ENCODE data around the gene HHLA2.

HHLA2 gene

GRCh38 chr3:108408883-108409799 lies 112.8 kb downstream of the HHLA2 start:
- Histone ChIP-seq H3K27ac (ENCODE audit: low read length) (no peak overlapping the region), H3K27me3 (replicated peaks; ENCODE audit: insufficient read depth, low read length) (no peaks in the 10 kb centered on the region), H3F3A (ENCODE audit: insufficient read depth, low read length) (no peaks in the 10 kb centered on the region), H3K9ac (ENCODE audit: low read length) (no peak overlapping the region), H3K79me2 (ENCODE audit: low read length) (no peaks in the 10 kb centered on the region), H3K4me2 (ENCODE audit: low read depth, low read length) (no peak overlapping the region), H3K36me3 (replicated peaks; ENCODE audit: insufficient read depth, low read length) (no peaks in the 10 kb centered on the region), H4K20me1 (ENCODE audit: insufficient read depth, low read length) (no peaks in the 10 kb centered on the region), H2AFZ (ENCODE audit: low read length) (no peak overlapping the region), H3K4me3 (ENCODE audit: low read length) (no peak overlapping the region), H3K9me2 (replicated peaks; ENCODE audit: insufficient read depth, low read length) (no peaks in the 10 kb centered on the region), H3K9me3 (replicated peaks; ENCODE audit: insufficient read depth, low read length) (no peaks in the 10 kb centered on the region), H3K4me1 (ENCODE audit: low read length) (peaks cover 11% of the 10 kb centered on the region)
- DNase-seq: no peak
- TF ChIP-seq EZH2 (optimal IDR thresholded peaks at IDR 0.05; ENCODE audit: low read depth, low read length): no peak
- no peak for TF ChIP-seq CTCF (IDR thresholded peaks at IDR 0.05; ENCODE audit: low read length)
- TF ChIP-seq EZH2phosphoT487 (IDR thresholded peaks at IDR 0.05; ENCODE audit: low read length): no peak

GRCh38 chr3:108409800-108410178 lies 113.4 kb downstream of the HHLA2 start:
- H3K27ac ChIP-seq (ENCODE audit: low read length): no peak overlapping the region
- H3K27me3 ChIP-seq (replicated peaks; ENCODE audit: insufficient read depth, low read length): no peaks in the 10 kb centered on the region
- no peak for DNase-seq
- H3K9me3 ChIP-seq (replicated peaks; ENCODE audit: insufficient read depth, low read length): no peaks in the 10 kb centered on the region
- no peaks in the 10 kb centered on the region for H4K20me1 ChIP-seq (ENCODE audit: insufficient read depth, low read length)
- no peak overlapping the region for H3K9ac ChIP-seq (ENCODE audit: low read length)
- H3K4me2 ChIP-seq (ENCODE audit: low read depth, low read length): no peak overlapping the region
- H2AFZ ChIP-seq (ENCODE audit: low read length): no peak overlapping the region
- H3K4me3 ChIP-seq (ENCODE audit: low read length): no peak overlapping the region
- peaks cover 11% of the 10 kb centered on the region for H3K4me1 ChIP-seq (ENCODE audit: low read length)
- H3F3A ChIP-seq (ENCODE audit: insufficient read depth, low read length): no peaks in the 10 kb centered on the region
- no peak for TF ChIP-seq CTCF (IDR thresholded peaks at IDR 0.05; ENCODE audit: low read length)
- no peak for TF ChIP-seq EZH2phosphoT487 (IDR thresholded peaks at IDR 0.05; ENCODE audit: low read length)
- TF ChIP-seq EZH2 (optimal IDR thresholded peaks at IDR 0.05; ENCODE audit: low read depth, low read length): no peak
- H3K36me3 ChIP-seq (replicated peaks; ENCODE audit: insufficient read depth, low read length): no peaks in the 10 kb centered on the region
- no peaks in the 10 kb centered on the region for H3K9me2 ChIP-seq (replicated peaks; ENCODE audit: insufficient read depth, low read length)
- H3K79me2 ChIP-seq (ENCODE audit: low read length): no peaks in the 10 kb centered on the region

- DNase-seq: no peak
- no peaks in the 10 kb centered on the region for H3K9me2 ChIP-seq (replicated peaks; ENCODE audit: insufficient read depth, low read length)
These were observed 114.2 kb downstream of the HHLA2 start for GRCh38 chr3:108410531-108410984.

More at GRCh38 chr3:108410531-108410984, 114.2 kb downstream of the HHLA2 start:
- Histone ChIP-seq H3K79me2 (ENCODE audit: low read length) (no peaks in the 10 kb centered on the region), H4K20me1 (ENCODE audit: insufficient read depth, low read length) (no peaks in the 10 kb centered on the region), H3K9ac (ENCODE audit: low read length) (no peak overlapping the region), H3K27ac (ENCODE audit: low read length) (no peak overlapping the region), H3F3A (ENCODE audit: insufficient read depth, low read length) (no peaks in the 10 kb centered on the region), H3K9me3 (replicated peaks; ENCODE audit: insufficient read depth, low read length) (no peaks in the 10 kb centered on the region), H2AFZ (ENCODE audit: low read length) (no peak overlapping the region), H3K4me2 (ENCODE audit: low read depth, low read length) (no peak overlapping the region), H3K36me3 (replicated peaks; ENCODE audit: insufficient read depth, low read length) (no peaks in the 10 kb centered on the region), H3K4me1 (ENCODE audit: low read length) (peaks cover 11% of the 10 kb centered on the region), H3K4me3 (ENCODE audit: low read length) (no peak overlapping the region), H3K27me3 (replicated peaks; ENCODE audit: insufficient read depth, low read length) (no peaks in the 10 kb centered on the region)
- TF ChIP-seq EZH2 (optimal IDR thresholded peaks at IDR 0.05; ENCODE audit: low read depth, low read length) (no peak), CTCF (IDR thresholded peaks at IDR 0.05; ENCODE audit: low read length) (no peak), EZH2phosphoT487 (IDR thresholded peaks at IDR 0.05; ENCODE audit: low read length) (no peak)

Measured in MM.1S (cell line).